Tibial artery (tissue), 4 donors: ENCODE data around the gene KRT84.

Experiments
- DNase-seq, 2 donors: peaks; one replicate each; pipeline ENCODE4 v3.0.0-alpha.2; 2019
- H3K27ac ChIP-seq, 2 donors: fragments of 200-600 bp; sonication (generic) in 1 of 2; 1 replicate in 1 of 2; 2 replicates in 1 of 2; pipeline ENCODE4 v1.5.1; 2018 to 2019; ENCODE audit warnings: mild to moderate bottlenecking in 1 of 2
- H3K27me3 ChIP-seq, 2 donors: fragments of 200-600 bp; sonication (generic) in 1 of 2; one replicate each; pipeline versions ENCODE4 v1.5.1 to v1.6.0; 2016 to 2019
- H3K36me3 ChIP-seq, 3 donors: fragments of 200-600 bp; sonication (generic) in 2 of 3; one replicate each; pipeline ENCODE4 v1.5.1; 2016 to 2019; ENCODE audit warnings: mild to moderate bottlenecking in 2 of 3
- H3K4me1 ChIP-seq, 4 donors: fragments of 200-600 bp; sonication (generic) in 2 of 4; 1 replicate in 3 of 4; 2 replicates in 1 of 4; pipeline ENCODE4 v1.5.1; 2016 to 2019
- H3K4me3 ChIP-seq, 2 donors: fragments of 200-600 bp; sonication (generic) in 1 of 2; 1 replicate in 1 of 2; 2 replicates in 1 of 2; pipeline ENCODE4 v1.5.1; 2018 to 2019; ENCODE audit warnings: mild to moderate bottlenecking in 2 of 2
- H3K9me3 ChIP-seq, 3 donors: fragments of 200-600 bp; sonication (generic) in 1 of 3; one replicate each; pipeline ENCODE4 v1.5.1; 2016 to 2019
- intact Hi-C: fragments of 100-400 bp; cut with DNase I; formaldehyde crosslinking; loops from one replicate; pipeline ENCODE4 v1.15.0; 2023; ENCODE audit warnings: low total_unique reads
- TF ChIP-seq, protein P1 (sequence below), 2 experiments: fragments of 200-600 bp in 1 of 2; fragments of 450-650 bp in 1 of 2; IDR thresholded peaks; one replicate each; pipeline ENCODE4 v1.5.1; 2017 to 2019; ENCODE audit warnings: antibody characterized with exemption in 2 of 2, mild to moderate bottlenecking in 1 of 2, moderate library complexity in 1 of 2

KRT84 gene

DNA sequence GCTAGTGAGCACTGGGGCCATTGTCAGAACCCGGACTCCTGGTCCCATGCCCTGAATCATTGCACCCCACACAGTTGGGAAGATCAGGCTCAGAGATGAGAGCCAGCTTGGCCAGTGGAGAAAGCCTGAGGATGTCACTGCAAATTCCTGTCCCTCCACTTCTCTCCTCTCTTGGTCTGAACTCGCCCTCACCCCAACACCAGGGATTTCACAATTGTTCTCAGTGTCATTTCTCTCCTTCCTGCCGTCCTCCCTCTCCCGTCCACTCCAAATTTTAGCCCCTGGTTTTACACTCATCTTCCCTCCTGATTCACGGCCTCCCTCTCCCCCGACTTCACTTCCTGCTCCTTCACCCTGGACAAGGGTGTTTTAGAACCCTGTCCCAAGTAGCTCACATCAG lies 37.6 kb upstream of the KRT84 start:
- no peak overlapping the region for H3K27ac ChIP-seq
- H3K4me3 ChIP-seq: no peak overlapping the region
- H3K27me3 ChIP-seq: no peaks in the 10 kb centered on the region
- H3K36me3 ChIP-seq: no peaks in the 10 kb centered on the region
- TF ChIP-seq, protein P1, sequence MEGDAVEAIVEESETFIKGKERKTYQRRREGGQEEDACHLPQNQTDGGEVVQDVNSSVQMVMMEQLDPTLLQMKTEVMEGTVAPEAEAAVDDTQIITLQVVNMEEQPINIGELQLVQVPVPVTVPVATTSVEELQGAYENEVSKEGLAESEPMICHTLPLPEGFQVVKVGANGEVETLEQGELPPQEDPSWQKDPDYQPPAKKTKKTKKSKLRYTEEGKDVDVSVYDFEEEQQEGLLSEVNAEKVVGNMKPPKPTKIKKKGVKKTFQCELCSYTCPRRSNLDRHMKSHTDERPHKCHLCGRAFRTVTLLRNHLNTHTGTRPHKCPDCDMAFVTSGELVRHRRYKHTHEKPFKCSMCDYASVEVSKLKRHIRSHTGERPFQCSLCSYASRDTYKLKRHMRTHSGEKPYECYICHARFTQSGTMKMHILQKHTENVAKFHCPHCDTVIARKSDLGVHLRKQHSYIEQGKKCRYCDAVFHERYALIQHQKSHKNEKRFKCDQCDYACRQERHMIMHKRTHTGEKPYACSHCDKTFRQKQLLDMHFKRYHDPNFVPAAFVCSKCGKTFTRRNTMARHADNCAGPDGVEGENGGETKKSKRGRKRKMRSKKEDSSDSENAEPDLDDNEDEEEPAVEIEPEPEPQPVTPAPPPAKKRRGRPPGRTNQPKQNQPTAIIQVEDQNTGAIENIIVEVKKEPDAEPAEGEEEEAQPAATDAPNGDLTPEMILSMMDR (IDR thresholded peaks at IDR 0.05): no peak
- intact Hi-C loops: no loop called here
- no peaks in the 10 kb centered on the region for H3K9me3 ChIP-seq
- DNase-seq: no peak
- H3K4me1 ChIP-seq: peaks cover 0 to 8% (median 0%) of the 10 kb centered on the region in 4 donors

DNA sequence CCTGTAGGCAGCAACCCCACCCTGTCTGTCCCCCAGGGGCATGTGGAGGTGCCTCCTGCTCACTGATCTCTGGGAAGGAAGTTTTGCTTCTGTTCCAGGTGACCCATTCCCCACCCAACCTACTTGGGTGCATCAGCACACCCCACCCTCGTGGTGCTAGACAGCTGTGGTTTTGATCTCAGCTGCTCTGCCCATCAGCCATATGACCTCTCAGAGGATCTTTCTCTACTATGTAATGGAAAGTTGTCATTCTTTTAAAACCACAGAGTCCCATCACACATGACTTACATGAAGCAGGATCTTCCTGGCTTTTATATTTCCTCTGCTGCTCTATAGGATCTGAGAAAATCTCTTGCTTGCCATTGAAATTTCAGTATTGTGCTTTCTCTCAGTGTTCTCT lies 34.2 kb upstream of the KRT84 start:
- no peak overlapping the region for H3K4me3 ChIP-seq
- no peak overlapping the region for H3K27ac ChIP-seq
- DNase-seq: no peak
- no peaks in the 10 kb centered on the region for H3K9me3 ChIP-seq
- no peaks in the 10 kb centered on the region for H3K27me3 ChIP-seq
- intact Hi-C loops: no loop called here
- H3K4me1 ChIP-seq: peaks cover 0 to 8% (median 2%) of the 10 kb centered on the region in 4 donors
- TF ChIP-seq, protein P1 (IDR thresholded peaks at IDR 0.05): no peak
- no peaks in the 10 kb centered on the region for H3K36me3 ChIP-seq

DNA sequence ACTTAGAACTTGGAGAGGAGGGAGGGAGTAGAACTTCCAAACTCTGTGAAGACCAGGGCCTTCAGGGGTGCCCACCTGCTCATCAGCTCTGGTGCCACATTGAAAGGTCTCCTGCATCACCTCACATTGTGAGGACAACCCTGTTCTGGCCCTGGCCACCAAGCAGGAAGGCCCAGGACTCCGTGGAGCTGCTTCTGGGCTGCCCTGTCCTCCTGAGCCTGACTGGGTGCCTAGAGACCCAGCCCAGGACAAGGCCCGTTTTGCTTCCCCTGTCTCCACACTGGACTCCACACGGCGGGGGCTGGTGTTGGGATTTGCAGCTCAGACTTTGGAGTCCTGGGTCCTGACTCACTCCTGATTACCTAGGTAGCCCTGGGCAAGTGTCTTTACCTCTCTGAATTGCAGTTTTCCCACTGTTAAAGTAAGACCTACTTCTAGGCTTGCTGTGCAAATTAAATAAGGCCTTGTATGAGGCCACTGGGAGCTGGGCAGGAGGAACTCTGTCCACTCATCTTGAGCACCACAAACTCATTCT lies 33.2 kb upstream of the KRT84 start:
- peaks cover 0 to 4% of the 10 kb centered on the region in 2 donors for H3K27me3 ChIP-seq
- no peak overlapping the region for H3K4me3 ChIP-seq
- H3K27ac ChIP-seq: no peak overlapping the region
- H3K4me1 ChIP-seq: peaks cover 0 to 3% (median 1%) of the 10 kb centered on the region in 4 donors
- TF ChIP-seq, protein P1 (IDR thresholded peaks at IDR 0.05): no peak
- H3K36me3 ChIP-seq: no peaks in the 10 kb centered on the region
- intact Hi-C loops: no loop called here
- DNase-seq: no peak
- no peaks in the 10 kb centered on the region for H3K9me3 ChIP-seq

DNA sequence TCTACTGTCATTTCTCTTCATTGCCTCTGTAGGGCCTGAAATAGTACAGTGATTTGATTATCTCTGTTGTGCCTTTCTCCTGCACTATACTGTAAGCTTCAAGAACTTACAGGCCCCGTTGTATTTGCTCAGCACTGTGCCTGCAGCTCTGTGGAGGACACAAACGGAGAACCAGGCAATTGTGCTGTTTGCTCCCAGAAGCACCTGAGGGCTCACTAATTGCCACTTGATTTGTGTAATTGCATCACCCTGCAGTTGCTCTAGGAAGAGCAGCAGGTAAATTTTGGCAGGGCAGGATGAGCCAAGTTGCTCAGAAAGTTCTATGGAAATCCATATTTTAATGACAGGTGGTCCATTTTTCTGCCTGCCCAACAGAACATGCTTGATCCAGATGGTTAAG lies 32.3 kb upstream of the KRT84 start:
- TF ChIP-seq, protein P1 (IDR thresholded peaks at IDR 0.05): no peak
- Histone ChIP-seq H3K27ac (peak overlapping the region in 1 of 2 donors; percentile 17), H3K4me1 (peaks cover 0 to 3% (median 0%) of the 10 kb centered on the region in 4 donors), H3K36me3 (no peaks in the 10 kb centered on the region), H3K9me3 (no peaks in the 10 kb centered on the region), H3K4me3 (no peak overlapping the region), H3K27me3 (peaks cover 0 to 4% of the 10 kb centered on the region in 2 donors)
- DNase-seq: no peak
- intact Hi-C loops: no loop called here

- peaks cover 0 to 3% (median 0%) of the 10 kb centered on the region in 4 donors for H3K4me1 ChIP-seq
- no peaks in the 10 kb centered on the region for H3K9me3 ChIP-seq
- no peak overlapping the region for H3K4me3 ChIP-seq
- TF ChIP-seq, protein P1 (IDR thresholded peaks at IDR 0.05): no peak
- no peak for DNase-seq
- H3K27ac ChIP-seq: no peak overlapping the region
- intact Hi-C loops: no loop called here
- peaks cover 0 to 7% of the 10 kb centered on the region in 2 donors for H3K27me3 ChIP-seq
- H3K36me3 ChIP-seq: no peaks in the 10 kb centered on the region
These were observed 31.3 kb upstream of the KRT84 start for GRCh38 chr12:52416795-52417194.
